MM.1S (cell line): ENCODE measurements around the gene MYL12A.

Experiments used
- DNase-seq: peaks from one replicate; pipeline ENCODE4 v3.0.0-alpha.2; 2015
- H2AFZ ChIP-seq: fragments of 300-600 bp; sonication (generic); 2 replicates; pipeline ENCODE4 v1.6.0; 2016; ENCODE audit warnings: antibody characterized with exemption, low read length
- H3F3A ChIP-seq: fragments of 300-600 bp; sonication (generic); 2 replicates; pipeline ENCODE4 v1.6.1; 2016; ENCODE audit warnings: mild to moderate bottlenecking, antibody characterized with exemption, low read length, moderate library complexity, mixed read lengths; ENCODE audit not compliant: insufficient read depth
- H3K27ac ChIP-seq: fragments of 300-600 bp; sonication (generic); 2 replicates; pipeline ENCODE4 v1.5.1; 2016; ENCODE audit warnings: mild to moderate bottlenecking, low read length
- H3K27me3 ChIP-seq: fragments of 300-600 bp; sonication (generic); replicated peaks from 2 replicates; pipeline ENCODE4 v1.6.0; 2016; ENCODE audit warnings: low read length; ENCODE audit not compliant: insufficient read depth
- H3K36me3 ChIP-seq: fragments of 300-600 bp; sonication (generic); replicated peaks from 2 replicates; pipeline ENCODE4 v1.6.1; 2016; ENCODE audit warnings: mild to moderate bottlenecking, low read length, mixed read lengths; ENCODE audit not compliant: insufficient read depth
- H3K4me1 ChIP-seq: fragments of 300-600 bp; sonication (generic); 2 replicates; pipeline ENCODE4 v1.6.1; 2016; ENCODE audit warnings: low read length, mixed read lengths
- H3K4me2 ChIP-seq: fragments of 300-600 bp; sonication (generic); 2 replicates; pipeline ENCODE4 v1.6.0; 2016; ENCODE audit warnings: low read depth, low read length
- H3K4me3 ChIP-seq: fragments of 300-600 bp; sonication (generic); 2 replicates; pipeline ENCODE4 v1.5.1; 2016; ENCODE audit warnings: low read length, mixed read lengths
- H3K79me2 ChIP-seq: fragments of 300-600 bp; sonication (generic); 2 replicates; pipeline ENCODE4 v1.6.1; 2016; ENCODE audit warnings: mixed run types, low read length, mixed read lengths
- H3K9ac ChIP-seq: fragments of 300-600 bp; sonication (generic); 2 replicates; pipeline ENCODE4 v1.6.1; 2016; ENCODE audit warnings: low read length, mixed read lengths
- H3K9me2 ChIP-seq: fragments of 300-600 bp; sonication (generic); replicated peaks from 2 replicates; pipeline ENCODE4 v1.6.1; 2016; ENCODE audit warnings: mild to moderate bottlenecking, low read length, mixed read lengths; ENCODE audit not compliant: insufficient read depth
- H3K9me3 ChIP-seq: fragments of 300-600 bp; sonication (generic); replicated peaks from 2 replicates; pipeline ENCODE4 v1.6.1; 2016; ENCODE audit warnings: mild to moderate bottlenecking, low read length, mixed read lengths; ENCODE audit not compliant: insufficient read depth
- H4K20me1 ChIP-seq: fragments of 300-600 bp; sonication (generic); 2 replicates; pipeline ENCODE4 v1.6.1; 2016; ENCODE audit warnings: mild to moderate bottlenecking, low read length, moderate library complexity, mixed read lengths; ENCODE audit not compliant: insufficient read depth
- CTCF ChIP-seq: fragments of 300-600 bp; sonication (generic); IDR thresholded peaks from 2 replicates; pipeline ENCODE4 v1.5.1; 2016; ENCODE audit warnings: antibody characterized with exemption, low read length, mixed read lengths
- EZH2 ChIP-seq: fragments of 300-600 bp; sonication (generic); optimal IDR thresholded peaks from 2 replicates; pipeline ENCODE3; 2017; ENCODE audit warnings: low read depth, mild to moderate bottlenecking, antibody characterized with exemption, low read length, mixed read lengths
- EZH2phosphoT487 ChIP-seq: fragments of 300-600 bp; sonication (generic); IDR thresholded peaks from 2 replicates; pipeline ENCODE4 v1.6.1; 2018; ENCODE audit warnings: antibody characterized with exemption, low read length

The MYL12A gene

DNA sequence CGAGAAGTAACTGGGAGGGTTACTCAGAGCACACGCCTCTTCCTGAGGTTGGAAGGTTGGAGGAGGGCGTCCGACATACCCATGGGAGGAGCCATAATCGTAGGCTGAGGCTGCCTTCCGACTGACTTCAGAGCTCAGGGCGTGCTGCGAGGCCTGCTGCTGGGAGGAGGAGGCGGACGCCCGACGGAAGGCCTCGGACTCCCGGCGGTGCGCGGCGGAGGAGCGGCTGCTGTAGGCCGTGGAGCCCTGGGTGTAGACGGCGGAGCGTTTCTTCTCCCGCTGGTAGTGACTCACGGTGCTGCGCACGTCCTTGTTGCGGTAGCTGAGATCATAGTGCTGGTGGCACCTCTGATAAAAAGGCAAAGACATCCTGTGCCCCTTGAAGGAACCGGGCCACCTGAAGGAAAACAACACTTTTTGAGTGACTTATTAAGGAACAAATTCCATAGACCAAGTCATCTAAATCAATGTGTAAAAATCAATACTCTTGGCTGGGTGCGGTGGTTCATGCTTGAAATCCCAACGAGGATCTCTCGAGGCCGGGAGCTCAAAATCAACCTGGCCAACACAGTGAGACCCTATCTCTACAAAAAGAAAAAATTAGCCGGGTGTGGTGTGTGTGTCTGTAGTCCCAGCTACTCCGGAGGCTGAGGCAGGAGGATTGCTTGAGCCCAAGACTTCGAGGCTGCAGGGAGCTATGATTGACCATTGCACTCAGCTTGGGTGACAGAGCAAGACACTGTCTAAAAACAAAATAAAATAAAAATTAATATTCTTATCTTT, 32.6 kb upstream of the MYL12A start:
- H3K9me3 ChIP-seq, result no peaks in the 10 kb centered on the region
- no peak overlapping the region for H3K4me3 ChIP-seq
- H3F3A ChIP-seq, result no peaks in the 10 kb centered on the region; the same call in 1 of the 2 replicates
- DNase-seq, result no peak
- H3K4me2 ChIP-seq, result no peak overlapping the region
- no peak overlapping the region for H3K9ac ChIP-seq
- no peaks in the 10 kb centered on the region for H3K79me2 ChIP-seq
- H3K9me2 ChIP-seq, result no peaks in the 10 kb centered on the region
- no peak for TF ChIP-seq EZH2phosphoT487
- TF ChIP-seq CTCF, result no peak
- TF ChIP-seq EZH2, result no peak
- no peaks in the 10 kb centered on the region for H3K36me3 ChIP-seq
- no peaks in the 10 kb centered on the region for H3K27me3 ChIP-seq
- peaks cover 18% of the 10 kb centered on the region for H3K4me1 ChIP-seq
- H3K27ac ChIP-seq, result no peak overlapping the region
- no peaks in the 10 kb centered on the region for H4K20me1 ChIP-seq
- H2AFZ ChIP-seq, result no peak overlapping the region

- no peak overlapping the region for H3K9ac ChIP-seq
- H3K4me2 ChIP-seq, result no peak overlapping the region
Measured at GRCh38 chr18:3216987-3217386, 30.6 kb upstream of the MYL12A start.

GRCh38 chr18:3217948-3218647, 29.5 kb upstream of the MYL12A start:
- DNase-seq, result no peak
- Histone ChIP-seq H3K27me3 (no peaks in the 10 kb centered on the region), H3K79me2 (no peaks in the 10 kb centered on the region), H4K20me1 (no peaks in the 10 kb centered on the region), H3K9me2 (no peaks in the 10 kb centered on the region), H3K9me3 (no peaks in the 10 kb centered on the region), H3K36me3 (no peaks in the 10 kb centered on the region), H3K4me2 (no peak overlapping the region), H3F3A (no peaks in the 10 kb centered on the region; the same call in 1 of the 2 replicates), H2AFZ (no peak overlapping the region), H3K4me1 (peaks cover 6% of the 10 kb centered on the region), H3K9ac (no peak overlapping the region), H3K27ac (no peak overlapping the region), H3K4me3 (no peak overlapping the region)
- TF ChIP-seq EZH2 (no peak), EZH2phosphoT487 (no peak), CTCF (no peak)

More at GRCh38 chr18:3216987-3217386, 30.6 kb upstream of the MYL12A start:
- Histone ChIP-seq H3K79me2 (no peaks in the 10 kb centered on the region), H3K9me2 (no peaks in the 10 kb centered on the region), H3K36me3 (no peaks in the 10 kb centered on the region), H4K20me1 (no peaks in the 10 kb centered on the region), H3K9me3 (no peaks in the 10 kb centered on the region), H3K4me1 (peaks cover 13% of the 10 kb centered on the region), H3K4me3 (no peak overlapping the region), H3K27ac (no peak overlapping the region), H3F3A (no peaks in the 10 kb centered on the region; the same call in 1 of the 2 replicates), H3K27me3 (no peaks in the 10 kb centered on the region), H2AFZ (no peak overlapping the region)
- no peak for TF ChIP-seq EZH2phosphoT487
- no peak for TF ChIP-seq CTCF
- TF ChIP-seq EZH2, result no peak
- DNase-seq, result no peak
